Caco-2 (cell line): ENCODE data around the gene SIDT1. TPM values are rescaled to one million over a fixed set of nuclear protein-coding genes. Genes with fewer than 3 reads are reported as not detected.
A peak's percentile ranks its signal among the peaks of the same experiment; 100 is the strongest.

ENCODE experiments used
- BruUV-seq: library from RNA; stranded (reverse); fragments of 400-500 nt; replicated peaks from 2 replicates; lab custom pipeline; 2021; lab: Mats Ljungman, UMichigan
- CTCF ChIA-PET: fragments of 300-600 bp; sonication (Branson Sonifier 250); formaldehyde crosslinking; loops from one replicate; lab custom pipeline; 2022; ENCODE audit warnings: antibody characterized with exemption; lab: Charles Lee
- POLR2A ChIA-PET: fragments of 300-600 bp; sonication (Branson Sonifier 250); formaldehyde crosslinking; loops from one replicate; lab custom pipeline; 2022; ENCODE audit warnings: antibody characterized with exemption; lab: Charles Lee
- DNase-seq, 2 experiments: peaks; one replicate each; pipeline versions ENCODE4 v3.0.0 to v3.0.0-alpha.2; 2020 to 2022
- H3K27me3 ChIP-seq: replicated peaks from 2 replicates; pipeline ENCODE4 v1.6.0; 2011; ENCODE audit warnings: low read length; ENCODE audit not compliant: control insufficient read depth, insufficient read depth
- H3K36me3 ChIP-seq: 2 replicates; pipeline ENCODE4 v1.5.1; 2011; ENCODE audit warnings: low read length; ENCODE audit not compliant: control insufficient read depth, insufficient read depth
- H3K4me1 ChIP-seq: fragments of 250-450 bp; sonication (Bioruptor Pico); 2 replicates; pipeline ENCODE4 v1.5.1; 2020; ENCODE audit warnings: mild to moderate bottlenecking
- H3K4me3 ChIP-seq: 2 replicates; pipeline ENCODE4 v1.5.1; 2011; ENCODE audit warnings: low read depth, mild to moderate bottlenecking, control low read depth, low read length
- H3K9me3 ChIP-seq: fragments of 250-450 bp; sonication (Bioruptor Pico); 2 replicates; pipeline ENCODE4 v1.5.1; 2020; ENCODE audit warnings: mild to moderate bottlenecking, moderate library complexity
- H3K27ac Mint-ChIP-seq: one replicate; pipeline ENCODE4 v1.8.0; 2022; ENCODE audit warnings: mixed read lengths; ENCODE audit not compliant: unreplicated experiment
- H3K27me3 Mint-ChIP-seq: one replicate; pipeline ENCODE4 v1.8.0; 2022; ENCODE audit warnings: mixed read lengths; ENCODE audit not compliant: insufficient read depth, unreplicated experiment
- H3K36me3 Mint-ChIP-seq: one replicate; pipeline ENCODE4 v1.8.0; 2022; ENCODE audit warnings: mild to moderate bottlenecking, mixed read lengths; ENCODE audit not compliant: insufficient read depth, unreplicated experiment
- H3K4me1 Mint-ChIP-seq: one replicate; pipeline ENCODE4 v1.8.0; 2022; ENCODE audit warnings: low read depth, mixed read lengths; ENCODE audit not compliant: unreplicated experiment
- H3K4me3 Mint-ChIP-seq: one replicate; pipeline ENCODE4 v1.8.0; 2022; ENCODE audit warnings: mild to moderate bottlenecking, moderate library complexity, mixed read lengths; ENCODE audit not compliant: unreplicated experiment
- H3K9me3 Mint-ChIP-seq: one replicate; pipeline ENCODE4 v1.8.0; 2022; ENCODE audit warnings: mixed read lengths; ENCODE audit not compliant: unreplicated experiment
- intact Hi-C: fragments of 100-400 bp; cut with micrococcal nuclease; formaldehyde crosslinking; loops from one replicate; pipeline ENCODE4 v1.10.0; 2022; ENCODE audit not compliant: unreplicated experiment
- total RNA-seq: library from RNA; stranded (reverse); gene quantifications from 2 replicates; pipeline ENCODE4 v1.2.3, GENCODE V29; 2022
- TF ChIP-seq, protein P1 (sequence below), 2 experiments: fragments of 200-600 bp in 1 of 2; IDR thresholded peaks; 1 replicate in 1 of 2; 2 replicates in 1 of 2; pipeline versions ENCODE4 v1.5.1 to v1.8.0; 2011 to 2022; ENCODE audit warnings: antibody characterized with exemption in 1 of 2, control low read depth in 1 of 2, inconsistent platforms in 1 of 2, low read depth in 1 of 2, low read length in 1 of 2, mild to moderate bottlenecking in 1 of 2, moderate library complexity in 1 of 2; ENCODE audit not compliant: insufficient read depth in 1 of 2, severe bottlenecking in 1 of 2, unreplicated experiment in 1 of 2

Gene SIDT1
- total RNA-seq, 1 experiment from 2014 or later = 0.84 TPM

DNA sequence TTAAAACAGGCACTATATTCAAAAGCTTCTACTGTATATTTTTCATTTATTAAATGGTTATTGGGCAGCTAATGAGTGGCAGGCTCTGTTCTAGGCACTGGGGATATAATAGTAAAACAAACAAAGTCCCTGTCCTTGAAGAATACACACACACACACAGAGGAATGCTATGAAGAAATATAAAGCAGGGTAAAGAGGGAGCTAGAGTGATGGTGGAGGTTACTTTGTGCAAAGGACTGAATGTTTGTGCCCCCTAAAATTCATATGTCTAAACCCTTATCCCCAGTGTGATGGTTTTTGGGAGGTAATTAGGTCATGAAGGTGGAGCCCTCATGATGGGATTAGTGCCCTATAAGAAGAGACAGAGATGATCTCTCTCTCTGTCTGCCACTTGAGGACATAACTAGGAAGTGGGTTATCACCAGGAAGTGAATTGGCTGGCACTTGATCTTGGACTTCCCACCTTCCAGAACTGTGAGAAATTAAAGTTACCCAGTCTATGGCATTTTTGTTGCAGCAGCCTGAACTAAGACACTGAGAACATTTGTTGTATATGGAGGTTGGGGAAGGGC, 132.3 kb downstream of the SIDT1 start:
- peak overlapping the region; percentile 36 for H3K27ac Mint-ChIP-seq
- peaks cover 2% of the 10 kb centered on the region; the same call in 1 of the 2 replicates for H3K36me3 ChIP-seq
- TF ChIP-seq, protein P1, sequence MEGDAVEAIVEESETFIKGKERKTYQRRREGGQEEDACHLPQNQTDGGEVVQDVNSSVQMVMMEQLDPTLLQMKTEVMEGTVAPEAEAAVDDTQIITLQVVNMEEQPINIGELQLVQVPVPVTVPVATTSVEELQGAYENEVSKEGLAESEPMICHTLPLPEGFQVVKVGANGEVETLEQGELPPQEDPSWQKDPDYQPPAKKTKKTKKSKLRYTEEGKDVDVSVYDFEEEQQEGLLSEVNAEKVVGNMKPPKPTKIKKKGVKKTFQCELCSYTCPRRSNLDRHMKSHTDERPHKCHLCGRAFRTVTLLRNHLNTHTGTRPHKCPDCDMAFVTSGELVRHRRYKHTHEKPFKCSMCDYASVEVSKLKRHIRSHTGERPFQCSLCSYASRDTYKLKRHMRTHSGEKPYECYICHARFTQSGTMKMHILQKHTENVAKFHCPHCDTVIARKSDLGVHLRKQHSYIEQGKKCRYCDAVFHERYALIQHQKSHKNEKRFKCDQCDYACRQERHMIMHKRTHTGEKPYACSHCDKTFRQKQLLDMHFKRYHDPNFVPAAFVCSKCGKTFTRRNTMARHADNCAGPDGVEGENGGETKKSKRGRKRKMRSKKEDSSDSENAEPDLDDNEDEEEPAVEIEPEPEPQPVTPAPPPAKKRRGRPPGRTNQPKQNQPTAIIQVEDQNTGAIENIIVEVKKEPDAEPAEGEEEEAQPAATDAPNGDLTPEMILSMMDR (IDR thresholded peaks at IDR 0.05; ENCODE audit: insufficient read depth in 1 of 2, low read depth in 1 of 2, low read length in 1 of 2, severe bottlenecking in 1 of 2, unreplicated experiment in 1 of 2) = no peak
- H3K4me3 Mint-ChIP-seq = no peak overlapping the region
- BruUV-seq = no TSS peak
- intact Hi-C loops = no loop called here
- CTCF ChIA-PET = no interaction called here
- POLR2A ChIA-PET = no interaction called here
- peaks cover 17% of the 10 kb centered on the region for H3K36me3 Mint-ChIP-seq
- no peaks in the 10 kb centered on the region for H3K9me3 Mint-ChIP-seq
- H3K4me3 ChIP-seq = no peak overlapping the region
- peaks cover 20% of the 10 kb centered on the region for H3K4me1 Mint-ChIP-seq
- no peak for DNase-seq
- H3K4me1 ChIP-seq = peaks cover 30% of the 10 kb centered on the region
- no peaks in the 10 kb centered on the region for H3K27me3 ChIP-seq
- no peaks in the 10 kb centered on the region for H3K27me3 Mint-ChIP-seq
- H3K9me3 ChIP-seq = no peaks in the 10 kb centered on the region

DNA sequence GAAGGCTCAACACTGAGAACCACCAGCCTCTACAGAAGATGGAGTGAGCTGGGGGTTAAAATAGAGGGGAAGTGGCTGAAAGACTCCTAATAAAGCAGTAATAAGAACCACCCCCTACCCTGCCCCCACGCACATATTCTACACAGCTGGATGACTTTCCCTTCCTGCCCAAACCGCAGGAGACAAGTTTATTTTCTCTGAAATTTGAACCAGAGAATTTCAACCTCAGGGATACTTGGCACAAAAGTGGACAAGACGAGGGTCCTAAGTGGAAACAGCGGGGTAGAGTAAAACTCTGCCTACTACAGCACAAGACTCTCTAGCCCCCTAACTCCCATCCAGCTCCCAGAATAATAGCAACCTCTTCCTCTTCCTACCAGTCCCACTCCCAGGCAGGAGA, 135.7 kb downstream of the SIDT1 start:
- POLR2A ChIA-PET = no interaction called here
- intact Hi-C loops = no loop called here
- no peaks in the 10 kb centered on the region for H3K36me3 ChIP-seq
- no peak overlapping the region for H3K4me3 ChIP-seq
- Mint-ChIP-seq H3K4me3 (no peak overlapping the region), H3K27ac (no peak overlapping the region), H3K4me1 (peaks cover 14% of the 10 kb centered on the region), H3K9me3 (no peaks in the 10 kb centered on the region), H3K36me3 (peaks cover 2% of the 10 kb centered on the region), H3K27me3 (no peaks in the 10 kb centered on the region)
- CTCF ChIA-PET = no interaction called here
- TF ChIP-seq, protein P1 (IDR thresholded peaks at IDR 0.05; ENCODE audit: insufficient read depth in 1 of 2, low read depth in 1 of 2, low read length in 1 of 2, severe bottlenecking in 1 of 2, unreplicated experiment in 1 of 2) = no peak
- H3K9me3 ChIP-seq = no peaks in the 10 kb centered on the region
- H3K27me3 ChIP-seq = no peaks in the 10 kb centered on the region
- no peak for DNase-seq
- peaks cover 21% of the 10 kb centered on the region for H3K4me1 ChIP-seq
- BruUV-seq = no TSS peak

DNA sequence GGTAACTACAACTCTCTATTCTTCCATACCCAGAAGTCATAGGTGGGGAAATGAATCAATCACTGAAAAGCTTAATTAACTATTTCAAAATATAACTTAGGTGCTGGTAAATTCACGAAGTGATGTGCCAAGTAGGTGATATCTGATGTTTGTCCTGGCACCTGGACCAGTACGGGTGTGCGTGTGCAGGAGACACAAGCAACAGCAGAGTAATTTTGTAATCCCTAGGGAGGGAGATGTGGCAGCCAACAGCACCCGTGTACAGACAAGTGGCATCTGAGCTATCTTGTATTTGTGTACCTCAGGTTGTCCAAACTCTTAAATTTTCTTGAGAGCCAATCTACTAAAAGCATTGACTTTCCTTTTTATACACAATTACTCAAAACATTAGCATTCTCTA, 141.2 kb downstream of the SIDT1 start:
- no peaks in the 10 kb centered on the region for H3K4me1 Mint-ChIP-seq
- Histone ChIP-seq H3K27me3 (no peaks in the 10 kb centered on the region), H3K9me3 (no peaks in the 10 kb centered on the region), H3K36me3 (no peaks in the 10 kb centered on the region; the same call in 1 of the 2 replicates), H3K4me1 (no peaks in the 10 kb centered on the region), H3K4me3 (no peak overlapping the region)
- intact Hi-C loops = no loop called here
- H3K9me3 Mint-ChIP-seq = no peaks in the 10 kb centered on the region
- H3K27ac Mint-ChIP-seq = no peak overlapping the region
- no peaks in the 10 kb centered on the region for H3K36me3 Mint-ChIP-seq
- no TSS peak for BruUV-seq
- no peak for DNase-seq
- ChIA-PET POLR2A (no interaction called here), CTCF (no interaction called here)
- H3K27me3 Mint-ChIP-seq = no peaks in the 10 kb centered on the region
- TF ChIP-seq, protein P1 (IDR thresholded peaks at IDR 0.05; ENCODE audit: insufficient read depth in 1 of 2, low read depth in 1 of 2, low read length in 1 of 2, severe bottlenecking in 1 of 2, unreplicated experiment in 1 of 2) = no peak
- no peak overlapping the region for H3K4me3 Mint-ChIP-seq
